Amygdala (tissue), 56 donors: ENCODE data around the gene ACTR3C.

ENCODE experiments used
- DNase-seq, 56 donors: peaks; one replicate each; lab custom pipeline; 2025; lab: John Stamatoyannopoulos, UW

ACTR3C gene

DNA sequence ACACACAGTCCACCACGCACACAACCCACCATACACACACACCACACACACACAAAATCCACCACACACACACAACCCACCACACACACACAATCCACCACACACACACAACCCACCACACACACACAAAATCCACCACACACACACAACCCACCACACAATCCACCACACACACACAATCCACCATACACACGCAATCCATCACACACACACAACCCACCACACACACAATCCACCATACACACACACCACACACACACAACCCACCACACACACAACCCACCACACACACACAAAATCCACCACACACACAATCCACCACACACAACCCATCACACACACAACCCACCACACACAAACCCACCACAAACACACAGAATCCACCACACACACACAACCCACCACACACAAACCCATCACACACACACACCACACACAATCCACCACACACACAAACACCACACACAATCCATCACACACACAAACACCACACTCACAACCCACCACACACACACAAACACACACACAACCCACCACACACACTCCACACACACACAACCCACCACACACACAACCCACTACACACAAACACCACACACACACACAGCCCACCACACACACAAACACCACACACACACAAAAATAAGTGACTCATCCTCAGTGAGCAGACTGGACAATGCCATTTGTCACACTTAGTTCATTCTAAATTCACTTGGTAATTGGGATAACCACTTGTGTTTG, 36.4 kb upstream of the ACTR3C start:
- DNase-seq = no peak

DNA sequence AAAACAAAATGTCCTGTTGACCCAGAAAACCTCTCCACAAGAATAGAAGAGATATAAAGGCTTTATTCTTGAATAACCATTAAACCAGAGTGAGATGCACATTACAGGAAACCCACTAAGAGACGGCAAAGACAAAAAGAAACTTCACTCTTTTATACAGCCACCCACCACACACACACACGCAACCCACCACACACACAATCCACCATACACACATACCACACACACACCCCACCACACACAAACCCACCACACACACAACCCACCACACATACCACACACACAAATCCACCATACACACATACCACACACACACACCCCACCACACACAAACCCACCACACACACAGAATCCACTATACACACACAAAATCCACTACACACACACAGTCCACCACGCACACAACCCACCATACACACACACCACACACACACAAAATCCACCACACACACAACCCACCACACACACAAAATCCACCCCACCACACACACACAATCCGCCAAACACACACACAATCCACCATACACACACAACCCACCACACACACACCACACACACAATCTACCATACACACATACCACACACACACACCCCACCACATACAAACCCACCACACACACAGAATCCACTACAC, 35.8 kb upstream of the ACTR3C start:
- DNase-seq = no peak

DNA sequence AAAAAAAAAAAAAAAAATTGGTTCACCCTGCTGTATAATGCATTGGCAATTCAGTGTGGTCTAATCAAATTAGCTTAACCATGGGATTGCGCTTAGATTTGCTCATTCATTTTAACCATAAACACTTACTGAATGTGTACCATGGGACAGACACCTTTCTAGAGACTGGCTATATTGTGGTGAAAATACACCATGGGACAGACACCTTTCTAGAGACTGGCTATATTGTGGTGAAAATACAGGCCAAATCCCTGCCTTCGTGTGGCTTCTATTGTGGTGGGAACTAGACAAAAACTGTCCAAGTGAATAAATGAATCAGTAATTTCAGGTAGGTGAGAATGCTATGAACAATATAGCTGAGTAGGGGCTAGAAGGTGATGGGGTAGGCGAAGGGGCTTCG, 35.1 kb upstream of the ACTR3C start:
- DNase-seq = no peak

DNA sequence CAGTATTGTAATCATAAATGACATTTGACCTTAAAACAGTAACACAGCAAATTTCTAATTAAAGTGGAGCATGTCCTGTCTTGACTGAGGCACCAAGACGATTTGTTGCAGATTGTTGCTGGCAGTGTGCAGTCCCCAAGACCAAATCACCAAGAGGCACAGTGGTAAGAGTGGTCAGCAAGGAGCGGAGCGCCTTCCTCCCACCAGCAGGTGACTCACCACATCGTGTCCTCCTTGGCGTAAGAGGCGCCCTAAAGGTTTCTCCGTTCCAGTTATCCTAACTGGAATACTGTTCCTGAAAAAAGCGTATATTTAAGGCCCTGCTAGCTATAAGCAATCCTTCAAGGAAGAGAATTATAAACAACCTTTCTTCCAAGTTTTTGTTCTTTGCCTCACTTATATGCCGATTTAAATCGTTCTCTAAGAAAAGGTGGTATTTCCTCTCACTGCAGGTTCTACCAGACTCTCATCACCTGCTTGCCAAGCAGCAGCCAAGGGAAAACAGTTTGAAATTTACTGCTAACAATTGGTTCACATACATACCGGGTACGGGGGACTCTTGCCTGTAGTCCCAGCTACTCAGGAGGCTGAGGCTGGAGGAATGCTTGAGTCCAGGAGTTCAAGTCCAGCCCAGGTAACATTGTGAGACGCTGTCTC, 34.6 kb upstream of the ACTR3C start:
- DNase-seq = no peak

DNA sequence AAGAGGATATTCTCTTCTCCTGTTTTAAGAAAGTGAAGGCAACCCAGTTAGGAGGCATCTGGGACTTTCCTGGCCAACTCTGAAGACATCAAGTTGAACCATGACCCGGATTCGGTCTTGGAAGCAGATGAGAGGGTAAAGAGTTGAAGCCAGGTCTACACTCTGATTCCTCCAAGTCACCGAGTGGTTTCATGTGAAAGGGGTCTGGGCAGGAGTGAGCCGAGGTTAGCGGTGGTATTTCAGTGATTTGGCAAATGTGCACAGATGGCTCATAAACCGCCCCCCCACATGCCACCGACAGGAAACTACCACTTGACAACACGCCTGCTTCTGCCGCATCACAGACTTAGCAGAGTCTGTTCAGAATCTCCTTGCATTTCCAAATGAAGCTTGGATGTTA, 33.9 kb upstream of the ACTR3C start:
- DNase-seq = no peak

DNA sequence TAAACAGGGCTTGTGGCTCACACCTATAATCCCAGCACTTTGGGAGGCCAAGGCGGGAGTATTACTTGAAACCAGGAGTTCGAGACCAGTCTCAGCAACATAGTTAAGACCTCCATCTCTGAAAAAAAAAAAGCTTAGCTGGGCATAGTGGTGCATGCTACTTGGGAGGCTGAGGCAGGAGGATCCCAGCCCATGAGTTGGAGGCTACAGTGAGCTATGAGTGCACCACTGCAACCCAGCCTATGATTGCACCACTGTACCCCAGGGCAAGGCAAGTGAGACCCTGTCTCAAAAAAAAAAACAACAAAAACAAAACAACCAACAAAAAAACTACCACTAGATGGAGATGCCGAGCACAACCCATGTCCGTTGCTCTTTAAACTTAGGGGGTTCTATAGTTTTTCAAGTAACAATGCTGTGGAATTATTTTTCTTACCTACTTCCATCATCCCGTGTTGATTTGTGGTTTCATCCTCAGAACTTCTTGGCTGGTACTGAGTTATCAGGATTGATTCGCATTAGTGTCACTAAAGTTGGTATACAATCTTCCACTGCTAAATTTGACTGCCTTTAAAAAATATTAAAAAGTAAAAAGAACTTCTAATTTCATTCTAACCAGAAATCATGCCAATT, 33.0 kb upstream of the ACTR3C start:
- no peak for DNase-seq

DNA sequence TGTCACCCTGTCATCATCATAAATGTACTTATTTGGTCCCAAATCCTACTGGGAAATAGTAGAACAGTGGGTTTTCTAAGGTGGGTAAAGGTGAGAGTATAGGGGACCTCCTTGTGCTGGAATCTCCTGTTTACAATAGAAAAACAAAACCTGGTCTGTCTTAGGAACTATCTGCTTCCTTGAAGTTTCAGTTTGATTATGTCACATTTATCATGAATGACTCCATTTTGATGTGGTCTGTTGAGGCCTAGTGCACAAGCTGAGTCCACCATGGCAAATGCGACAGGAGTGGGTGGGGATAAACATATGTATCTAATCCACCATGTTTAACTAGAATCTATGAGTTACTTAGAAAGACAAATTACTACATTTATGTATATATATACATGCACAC, 32.3 kb upstream of the ACTR3C start:
- DNase-seq = no peak

DNA sequence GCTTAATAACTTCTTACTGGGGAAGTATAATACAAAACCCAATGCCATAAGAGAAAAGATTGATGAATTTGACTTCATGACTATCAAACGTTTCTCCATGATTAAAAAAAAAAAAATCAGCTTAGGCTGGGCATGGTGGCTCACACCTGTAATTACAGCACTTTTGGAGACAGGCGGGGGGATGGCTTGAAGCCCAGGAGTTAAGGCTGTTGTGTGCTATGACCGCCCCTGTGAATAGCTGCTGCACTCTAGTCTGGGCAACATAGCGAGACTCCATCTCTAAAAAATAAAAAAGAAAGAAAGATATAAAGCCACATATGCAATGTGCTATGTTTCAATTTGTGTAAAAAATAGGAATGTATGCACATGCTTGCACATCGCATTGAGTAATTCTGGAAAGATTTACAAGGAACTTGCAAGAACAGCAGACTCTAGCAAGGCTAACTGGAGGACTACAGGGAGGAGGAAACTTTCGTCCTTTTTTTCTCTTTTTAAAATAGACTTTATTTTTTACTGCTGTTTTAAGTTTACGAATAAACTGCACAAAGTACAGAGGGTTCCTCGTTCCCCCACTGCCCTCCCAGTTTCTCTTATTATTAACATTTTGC, 28.3 kb upstream of the ACTR3C start:
- no peak for DNase-seq

DNA sequence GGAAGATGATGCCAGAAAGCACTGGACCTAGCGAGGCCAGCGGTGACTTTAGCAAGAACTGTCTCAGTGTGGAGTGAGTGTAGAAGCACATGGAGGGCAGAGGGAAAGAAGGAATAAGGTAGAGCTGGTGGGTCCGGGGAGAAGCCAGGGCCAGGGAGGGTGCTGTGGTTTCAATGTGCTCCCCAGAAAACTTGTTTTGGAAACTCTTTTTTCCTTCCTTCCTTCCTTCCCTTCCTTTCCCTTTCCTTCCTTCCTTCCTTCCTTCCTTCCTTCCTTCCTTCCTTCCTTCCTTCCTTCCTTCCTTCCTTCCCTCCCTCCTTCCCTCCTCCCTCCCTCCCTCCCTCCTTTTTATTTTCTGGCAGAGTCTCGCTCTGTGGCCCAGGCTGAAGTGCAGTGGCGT, 23.6 kb upstream of the ACTR3C start:
- no peak for DNase-seq

DNA sequence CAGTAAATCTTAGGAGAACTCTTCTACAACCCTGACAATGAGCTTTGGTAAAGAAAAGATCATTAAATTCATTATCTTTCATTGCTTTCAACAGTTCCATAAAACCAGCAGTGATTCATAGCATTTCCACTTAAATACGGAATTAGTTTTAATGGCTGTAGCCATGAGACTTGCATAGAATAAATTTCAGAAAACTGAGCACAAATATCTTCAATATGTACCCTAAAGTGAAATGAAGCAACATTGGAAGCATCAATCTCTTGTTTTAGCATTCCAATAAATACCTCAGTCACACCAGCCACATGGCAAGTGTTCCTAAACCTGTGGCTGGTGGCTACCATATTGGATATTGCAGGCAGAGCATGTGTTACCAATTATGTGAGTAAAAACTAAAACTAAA, 21.7 kb upstream of the ACTR3C start:
- no peak for DNase-seq

DNA sequence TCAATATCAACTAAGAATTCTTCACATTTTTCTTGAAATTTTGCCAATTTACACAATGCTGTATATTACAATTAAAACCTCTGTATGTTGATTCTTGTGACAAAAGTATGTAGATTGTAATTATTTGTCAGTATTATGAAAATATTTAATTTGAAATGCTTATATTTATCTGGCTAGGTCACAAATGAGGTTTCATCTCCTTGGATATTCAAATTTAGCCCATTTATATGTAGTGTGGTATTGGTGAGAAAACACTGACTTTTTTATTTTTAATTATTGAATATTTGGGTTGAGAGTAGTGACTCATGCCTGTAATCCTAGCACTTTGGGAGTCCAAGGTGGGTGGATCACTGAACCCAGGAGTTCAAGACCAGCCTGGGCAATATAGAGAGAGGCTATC, 21.0 kb upstream of the ACTR3C start:
- DNase-seq = no peak

DNA sequence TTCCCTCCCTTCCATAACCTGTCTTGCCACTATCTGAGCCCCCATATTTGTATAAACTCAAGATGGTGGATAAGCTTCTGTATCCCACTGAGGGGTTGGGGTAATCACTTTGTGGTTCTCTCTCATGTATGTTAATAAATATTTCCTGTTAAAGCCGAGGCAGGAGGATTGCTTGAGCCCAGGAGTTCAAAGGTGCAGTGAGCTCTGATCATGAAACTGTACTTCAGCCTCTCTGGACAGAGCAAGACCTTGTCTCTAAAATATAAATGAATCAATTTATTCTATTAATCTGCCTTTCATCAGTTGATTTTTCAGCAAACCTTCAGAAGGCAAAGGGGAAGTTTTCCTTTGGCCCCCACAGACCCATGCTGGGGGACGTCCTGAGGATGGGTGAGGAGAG, 19.9 kb upstream of the ACTR3C start:
- no peak for DNase-seq

DNA sequence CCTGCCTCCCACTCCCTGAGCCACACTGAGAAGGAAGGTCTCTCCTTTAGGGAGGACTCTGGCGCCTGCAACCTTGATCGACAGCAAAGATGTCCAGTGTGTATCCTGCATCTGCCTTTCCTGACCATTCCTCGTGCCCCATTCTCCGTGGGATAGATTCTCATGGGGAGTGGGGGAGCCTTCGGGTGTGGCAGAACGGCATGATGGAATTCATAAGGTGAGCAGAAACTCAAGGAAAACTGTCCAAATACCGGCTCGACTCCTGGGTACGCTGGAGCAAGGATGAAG, 18.7 kb upstream of the ACTR3C start:
- DNase-seq = no peak

DNA sequence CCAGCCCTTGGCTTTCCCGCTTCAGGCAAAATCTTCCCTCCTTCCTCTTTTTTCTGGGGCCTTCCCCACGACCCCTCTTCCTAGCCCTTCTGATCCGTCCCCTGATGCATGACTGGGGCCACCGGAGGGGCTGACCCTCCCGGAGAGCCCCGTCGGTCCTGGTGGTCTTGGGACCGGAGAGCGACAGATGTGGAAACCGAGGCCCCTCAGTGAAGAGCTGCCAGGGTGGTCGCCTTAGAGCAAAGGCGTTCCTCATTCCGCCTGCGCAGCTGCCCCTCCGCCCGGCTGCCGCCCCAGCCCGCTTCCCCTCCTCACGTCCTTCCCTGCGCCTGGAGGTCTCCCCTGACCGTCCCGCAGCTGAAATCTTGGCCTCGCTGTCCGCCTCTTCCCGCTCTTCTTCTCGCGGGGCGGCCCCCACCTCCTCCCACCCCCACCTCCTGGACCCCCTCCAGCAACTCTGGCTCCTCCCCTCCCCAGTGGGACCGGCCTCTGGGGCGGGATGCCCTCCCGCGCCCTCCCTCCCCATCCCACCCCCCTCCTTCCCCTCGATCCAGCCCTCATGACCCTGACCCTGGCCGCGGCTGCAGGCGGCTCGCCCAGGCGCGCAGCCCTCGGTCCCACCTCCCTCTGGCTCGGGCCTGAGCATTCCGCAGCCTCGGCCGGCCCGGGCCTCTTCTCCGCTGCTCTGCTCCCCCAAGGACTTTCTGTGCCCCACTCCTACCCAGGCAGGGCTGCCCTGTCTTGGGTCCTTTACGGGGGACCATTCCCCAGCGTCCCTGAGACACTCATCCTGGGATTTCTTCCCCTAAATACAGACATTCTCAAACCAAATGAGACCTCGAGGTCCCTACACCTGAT, 18.1 kb upstream of the ACTR3C start, which contains the start of gene RARRES2:
Gene RARRES2, minus strand, starts transcription at position 367 of the 858 bp plus-strand sequence. CDS start 1,020 bp downstream, outside the sequence.
- DNase-seq = peak in 12 of 56 donors; percentile 12 to 47 (median 34)

DNA sequence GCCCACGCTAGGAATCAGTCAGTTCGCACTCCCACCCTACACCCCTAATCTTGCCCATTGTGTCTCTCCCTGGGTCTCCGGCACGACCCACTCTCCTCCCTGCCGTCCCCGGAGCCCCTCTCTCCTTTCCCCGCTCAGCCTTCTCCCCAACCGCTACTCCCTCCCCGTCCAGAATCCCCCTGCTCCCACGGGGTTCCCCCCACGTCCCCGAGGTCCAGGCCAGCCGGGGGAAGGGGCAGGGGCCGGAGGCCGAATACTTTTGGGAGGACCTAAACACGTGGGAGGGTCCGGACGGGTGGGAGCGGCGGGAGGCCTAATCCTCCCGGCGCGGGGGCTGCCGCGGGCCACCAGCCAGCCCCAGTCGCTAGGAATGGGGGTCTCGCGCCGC, 17.5 kb upstream of the ACTR3C start:
- DNase-seq = no peak

DNA sequence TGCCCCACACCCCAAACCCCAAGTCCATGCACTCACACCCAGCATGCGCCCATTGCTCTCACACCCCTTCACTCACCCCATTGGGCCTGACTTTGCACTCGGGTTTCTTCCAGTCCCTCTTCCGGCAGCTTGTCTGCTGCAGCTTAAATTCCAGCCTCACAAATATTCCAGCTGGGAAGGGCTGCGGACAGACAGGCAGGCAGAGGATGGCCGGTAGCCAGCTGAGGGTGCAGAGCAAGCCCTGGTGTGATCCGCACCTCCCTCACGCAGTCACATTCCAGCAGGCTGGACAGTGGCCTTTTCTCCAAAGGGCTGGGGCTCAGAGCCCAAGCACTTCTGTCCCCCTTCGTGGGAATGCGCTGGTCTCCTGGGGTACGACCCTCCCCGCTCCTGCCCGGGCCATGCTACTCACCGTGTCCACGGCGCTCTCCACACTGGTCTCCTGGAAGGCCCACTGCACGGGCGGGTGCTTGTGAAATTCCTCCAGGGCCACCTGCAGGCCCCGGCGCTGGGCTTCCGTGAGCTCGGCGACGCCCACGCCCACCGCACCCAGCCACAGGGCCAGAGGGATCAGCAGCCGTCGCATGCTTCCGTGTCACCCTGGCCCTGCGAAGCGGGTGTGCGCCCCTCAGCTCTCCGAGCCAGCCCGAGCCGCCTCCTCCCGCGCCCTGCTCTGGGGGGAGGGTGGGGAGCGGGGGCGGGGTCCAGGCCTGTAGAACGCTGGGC, 16.8 kb upstream of the ACTR3C start:
- no peak for DNase-seq

DNA sequence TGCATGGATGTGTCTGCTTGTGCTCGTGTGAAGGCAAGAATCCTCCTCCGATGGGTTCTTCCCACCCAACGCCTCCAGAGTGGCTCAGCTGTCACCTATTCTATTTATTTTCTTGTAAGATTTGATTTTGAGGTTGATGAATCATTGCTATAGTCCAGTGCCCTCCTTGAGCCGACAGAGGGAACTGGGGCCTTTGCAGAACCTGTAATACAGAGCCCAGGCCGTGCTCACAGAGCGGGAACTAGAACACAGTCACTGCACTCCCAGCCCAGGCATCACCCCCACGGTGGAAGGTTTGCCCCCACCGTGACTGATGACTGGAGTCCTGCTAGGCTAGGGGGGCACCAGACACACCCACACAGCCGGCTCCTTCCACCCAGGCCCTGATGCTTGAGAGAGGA, 16.1 kb upstream of the ACTR3C start:
- no peak for DNase-seq

DNA sequence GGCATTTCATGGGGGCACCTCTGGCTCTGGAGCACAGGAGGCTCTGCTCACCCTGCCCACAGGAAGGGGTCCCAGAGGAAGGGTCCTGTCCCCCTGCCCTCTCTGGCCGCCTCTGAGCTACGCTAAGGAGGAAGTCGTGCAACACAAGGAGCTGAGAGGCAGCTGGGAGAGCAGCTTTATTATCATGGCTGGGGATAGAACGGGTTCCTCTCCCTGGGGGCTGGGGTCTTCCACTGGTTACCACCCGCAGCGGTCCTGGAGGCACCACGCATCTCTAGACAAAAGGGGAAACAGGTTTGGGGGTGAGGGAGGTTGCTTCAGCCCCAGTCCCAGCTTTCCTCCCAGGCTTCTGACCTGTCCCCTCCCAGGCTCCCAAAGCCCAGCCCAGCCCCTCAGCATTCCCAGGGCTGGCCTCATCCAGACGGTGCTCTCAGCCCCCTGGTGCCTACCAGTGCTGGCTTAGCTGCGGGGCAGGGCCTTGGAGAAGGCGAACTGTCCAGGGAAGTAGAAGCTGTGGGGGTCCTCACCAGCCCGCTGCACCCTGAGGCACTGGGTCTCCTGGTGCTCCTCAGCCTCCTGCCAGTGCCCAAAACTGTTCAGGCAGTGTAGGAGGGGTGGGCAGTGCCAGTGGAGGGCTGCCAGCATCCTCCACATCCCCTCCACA, 15.0 kb upstream of the ACTR3C start:
- DNase-seq = no peak

DNA sequence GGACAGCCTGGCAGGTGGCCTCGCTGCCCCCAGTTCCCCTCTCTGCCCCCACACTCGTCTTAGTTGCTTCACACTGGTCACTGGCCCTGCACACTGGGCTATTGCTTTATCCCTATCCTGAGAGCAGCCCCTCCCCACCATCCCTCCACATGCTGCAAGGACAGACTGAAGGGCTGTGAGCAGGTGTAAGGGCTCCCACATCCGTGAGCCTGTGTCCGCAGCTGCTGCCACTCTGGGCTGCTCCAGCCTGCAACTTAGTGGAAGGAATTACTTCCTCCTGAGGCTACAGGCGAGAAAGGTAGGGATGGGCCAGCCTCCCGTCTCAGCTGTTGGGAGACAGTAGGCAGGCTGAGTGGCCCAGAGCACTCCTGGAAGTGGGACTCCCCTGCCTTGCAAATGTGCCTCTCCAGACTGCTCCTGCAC, 14.3 kb upstream of the ACTR3C start:
- DNase-seq = no peak
